SK-N-MC (cell line): ENCODE measurements around the gene TNFRSF8.

Source experiments
- EZH2 ChIP-seq: fragments of 200-600 bp; sonication (generic); IDR thresholded peaks from one replicate; pipeline ENCODE4 v1.6.1; 2017; ENCODE audit warnings: antibody characterized with exemption
- FOXP2 ChIP-seq: optimal IDR thresholded peaks from 2 replicates; pipeline ENCODE3; 2011; ENCODE audit warnings: mild to moderate bottlenecking, moderate library complexity; ENCODE audit not compliant: insufficient read depth; ENCODE audit errors: extremely low read length, control extremely low read depth
- POLR2AphosphoS5 ChIP-seq: IDR thresholded peaks from 2 replicates; pipeline ENCODE4 v1.6.1; 2012; ENCODE audit warnings: mild to moderate bottlenecking, low read depth, low read length, borderline replicate concordance

GRCh38 chr1:12168451-12169160, 105.5 kb downstream of the TNFRSF8 start:
- TF ChIP-seq POLR2AphosphoS5: no peak
- no peak for TF ChIP-seq EZH2
- TF ChIP-seq FOXP2: no peak
